Type B pancreatic cell (in vitro differentiated cells): ENCODE measurements around the gene IQGAP2. TPM values are rescaled to one million over a fixed set of nuclear protein-coding genes. Genes with fewer than 3 reads are reported as not detected.

Experiments
- DNase-seq: peaks from one replicate; pipeline ENCODE4 v3.0.0; 2021; ENCODE audit warnings: mixed read lengths; ENCODE audit not compliant: unreplicated experiment; ENCODE audit errors: extremely low spot score
- H3K27ac Mint-ChIP-seq: 2 replicates; pipeline ENCODE4 v1.8.0; 2021; ENCODE audit warnings: mild to moderate bottlenecking, mixed read lengths
- H3K27me3 Mint-ChIP-seq: 2 replicates; pipeline ENCODE4 v1.8.0; 2021; ENCODE audit warnings: mixed read lengths
- H3K36me3 Mint-ChIP-seq: 2 replicates; pipeline ENCODE4 v1.8.0; 2021; ENCODE audit warnings: mixed read lengths
- H3K4me1 Mint-ChIP-seq: one replicate; pipeline ENCODE4 v1.8.0; 2021; ENCODE audit warnings: mixed read lengths; ENCODE audit not compliant: unreplicated experiment
- H3K4me3 Mint-ChIP-seq: 2 replicates; pipeline ENCODE4 v1.8.0; 2021; ENCODE audit warnings: mild to moderate bottlenecking, mixed read lengths
- H3K9me3 Mint-ChIP-seq: 2 replicates; pipeline ENCODE4 v1.8.0; 2021; ENCODE audit warnings: mixed read lengths
- CTCF ChIP-seq: fragments of 200-600 bp; sonication (generic); conservative IDR thresholded peaks from 2 replicates; pipeline ENCODE4 v1.5.0; 2021; ENCODE audit warnings: antibody characterized with exemption, mild to moderate bottlenecking
- total RNA-seq: library from RNA; stranded (reverse); gene quantifications from 2 replicates; pipeline ENCODE4 v1.2.1, GENCODE V29; 2021; ENCODE audit warnings: low replicate concordance

The IQGAP2 gene
- total RNA-seq, 1 donor from 2014 or later = 24.7 TPM

- no peak overlapping the region for H3K27ac Mint-ChIP-seq
- H3K4me3 Mint-ChIP-seq = no peak overlapping the region
- no peak for TF ChIP-seq CTCF
- no peak for DNase-seq
- H3K36me3 Mint-ChIP-seq = no peaks in the 10 kb centered on the region
- H3K27me3 Mint-ChIP-seq = peaks cover 4% of the 10 kb centered on the region
- H3K4me1 Mint-ChIP-seq = peaks cover 22% of the 10 kb centered on the region
- H3K9me3 Mint-ChIP-seq = no peaks in the 10 kb centered on the region
Observed at GRCh38 chr5:76626738-76627137, 223.7 kb downstream of the IQGAP2 start.

DNA sequence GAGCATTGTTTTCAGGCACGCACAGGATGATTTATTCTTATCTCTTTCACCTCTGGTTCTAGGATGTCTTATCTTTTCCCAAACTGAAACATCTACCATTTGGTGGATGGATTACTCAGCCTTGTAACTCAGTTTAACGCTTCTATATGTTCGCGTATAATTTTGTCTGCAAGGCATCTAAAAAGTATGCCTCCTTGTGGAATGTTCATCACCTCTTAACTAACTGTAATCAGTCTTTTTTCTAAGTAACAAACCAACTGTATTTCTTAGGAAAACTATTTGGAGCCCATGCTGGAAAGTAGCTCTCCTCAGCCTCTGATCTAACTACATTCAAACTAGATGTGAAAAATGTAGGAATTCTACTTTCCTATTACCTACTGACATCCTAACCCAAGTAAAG lies 231.6 kb downstream of the IQGAP2 start:
- no peak overlapping the region for H3K27ac Mint-ChIP-seq
- H3K27me3 Mint-ChIP-seq = no peaks in the 10 kb centered on the region
- no peaks in the 10 kb centered on the region for H3K4me1 Mint-ChIP-seq
- H3K36me3 Mint-ChIP-seq = no peaks in the 10 kb centered on the region
- TF ChIP-seq CTCF = no peak
- no peak for DNase-seq
- no peak overlapping the region for H3K4me3 Mint-ChIP-seq
- no peaks in the 10 kb centered on the region for H3K9me3 Mint-ChIP-seq

DNA sequence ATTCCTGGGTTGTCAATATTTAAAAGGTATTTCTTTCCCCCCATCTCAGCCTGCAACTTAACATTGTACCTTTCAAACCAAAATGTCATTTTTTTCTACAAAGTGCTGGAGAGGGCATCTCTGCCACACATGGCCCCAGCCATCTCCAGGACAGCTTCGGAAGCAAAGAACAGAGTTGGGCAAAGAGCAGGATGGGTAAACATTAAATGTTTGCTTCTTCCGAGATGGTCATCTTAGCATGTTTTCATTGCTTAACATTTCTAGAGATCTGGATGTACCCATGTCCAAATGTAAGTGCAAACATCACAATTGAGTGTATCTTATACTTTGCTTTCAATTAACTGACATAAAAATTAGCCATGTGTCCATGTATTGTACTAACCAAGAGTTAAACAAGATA lies 234.4 kb downstream of the IQGAP2 start:
- Mint-ChIP-seq H3K4me1 (peaks cover 4% of the 10 kb centered on the region), H3K4me3 (no peak overlapping the region), H3K36me3 (no peaks in the 10 kb centered on the region), H3K9me3 (no peaks in the 10 kb centered on the region), H3K27me3 (no peaks in the 10 kb centered on the region), H3K27ac (no peak overlapping the region)
- TF ChIP-seq CTCF = no peak
- DNase-seq = no peak

GRCh38 chr5:76638479-76638878 lies 235.4 kb downstream of the IQGAP2 start:
- no peaks in the 10 kb centered on the region for H3K9me3 Mint-ChIP-seq
- no peak for TF ChIP-seq CTCF
- no peaks in the 10 kb centered on the region for H3K36me3 Mint-ChIP-seq
- no peak for DNase-seq
- H3K4me3 Mint-ChIP-seq = no peak overlapping the region
- H3K27ac Mint-ChIP-seq = peak overlapping the region; percentile 86
- peaks cover 4% of the 10 kb centered on the region for H3K4me1 Mint-ChIP-seq
- no peaks in the 10 kb centered on the region for H3K27me3 Mint-ChIP-seq

DNA sequence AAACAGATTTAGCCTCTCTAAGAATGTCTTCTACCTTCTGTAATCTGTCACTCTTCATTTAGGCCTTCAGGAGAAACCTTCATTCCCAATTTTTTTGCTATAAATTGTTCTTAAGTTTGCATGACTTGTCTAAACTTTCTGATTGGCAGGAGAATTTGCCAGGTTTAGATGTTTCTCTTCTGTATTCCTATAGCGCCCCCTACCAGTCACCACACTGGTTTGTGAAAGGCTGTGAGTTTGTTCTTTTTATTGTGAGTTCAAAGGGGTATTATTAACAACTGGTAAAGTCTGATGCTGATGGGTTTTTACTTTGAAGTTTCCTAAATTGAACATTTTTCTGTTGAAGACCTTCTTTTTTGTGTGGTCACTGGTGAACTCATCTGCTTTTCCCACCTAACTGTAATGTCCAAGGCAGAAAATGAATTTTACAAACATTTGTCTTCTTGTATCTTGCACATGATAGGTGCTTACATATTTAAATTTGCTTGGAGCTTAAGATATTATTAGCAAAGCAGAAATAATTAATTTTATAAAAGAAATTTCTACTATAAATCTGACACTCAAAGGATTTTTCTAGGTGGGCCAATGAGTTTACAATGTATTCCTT lies 238.5 kb downstream of the IQGAP2 start:
- H3K27ac Mint-ChIP-seq = no peak overlapping the region
- no peaks in the 10 kb centered on the region for H3K36me3 Mint-ChIP-seq
- H3K4me3 Mint-ChIP-seq = no peak overlapping the region
- no peak for DNase-seq
- no peaks in the 10 kb centered on the region for H3K27me3 Mint-ChIP-seq
- H3K4me1 Mint-ChIP-seq = peaks cover 4% of the 10 kb centered on the region
- TF ChIP-seq CTCF = peak; percentile 87
- no peaks in the 10 kb centered on the region for H3K9me3 Mint-ChIP-seq
